Natural killer cell treated with Interleukin-12 subunit alpha and Interleukin-12 subunit beta and Interleukin-15 and Interleukin-18, amount 100 ng/mL, for 72 hours (primary cell): ENCODE results near the gene BICC1. TPM values are rescaled to one million over a fixed set of nuclear protein-coding genes. Genes with fewer than 3 reads are reported as not detected.

Source experiments
- ATAC-seq, 2 donors: fragments of 150-1000 bp; cut with Tn5 transposase in 1 of 2; sonication (Bioruptor Pico), chemical (Tn5 transposase) in 1 of 2; 2 replicates each; pipeline ENCODE4 v1.10.0; 2021
- DNase-seq: peaks from one replicate; pipeline ENCODE4 v3.0.0; 2022; ENCODE audit warnings: low spot score
- H3K27ac Mint-ChIP-seq, 2 donors: 1 replicate in 1 of 2; 2 replicates in 1 of 2; pipeline ENCODE4 v1.8.0; 2022; ENCODE audit warnings: mixed read lengths in 2 of 2, mild to moderate bottlenecking in 1 of 2, moderate library complexity in 1 of 2
- H3K27me3 Mint-ChIP-seq, 2 donors: 1 replicate in 1 of 2; 2 replicates in 1 of 2; pipeline ENCODE4 v1.8.0; 2022; ENCODE audit warnings: mixed read lengths in 2 of 2
- H3K36me3 Mint-ChIP-seq: one replicate; pipeline ENCODE4 v1.8.0; 2022; ENCODE audit warnings: mixed read lengths
- H3K4me1 Mint-ChIP-seq, 2 donors: 1 replicate in 1 of 2; 2 replicates in 1 of 2; pipeline ENCODE4 v1.8.0; 2022; ENCODE audit warnings: low read depth in 2 of 2, mixed read lengths in 2 of 2, mild to moderate bottlenecking in 1 of 2
- H3K4me3 Mint-ChIP-seq: one replicate; pipeline ENCODE4 v1.8.0; 2022; ENCODE audit warnings: mixed read lengths
- H3K9me3 Mint-ChIP-seq: 2 replicates; pipeline ENCODE4 v1.8.0; 2022; ENCODE audit warnings: mixed read lengths
- total RNA-seq, 2 donors: library from RNA; stranded (reverse); gene quantifications; one replicate each; pipeline ENCODE4 v1.2.3, GENCODE V29; 2022

The BICC1 gene
- total RNA-seq, 2 donors from 2014 or later, result 0.26 TPM; not detected in 1

GRCh38 chr10:58758321-58758720 lies 245.6 kb downstream of the BICC1 start:
- Mint-ChIP-seq H3K27me3 (no peaks in the 10 kb centered on the region), H3K36me3 (no peaks in the 10 kb centered on the region), H3K9me3 (no peaks in the 10 kb centered on the region), H3K4me3 (no peak overlapping the region), H3K27ac (no peak overlapping the region), H3K4me1 (peaks cover 0 to 7% of the 10 kb centered on the region in 2 donors)
- DNase-seq (no peak), ATAC-seq (no peak)

GRCh38 chr10:58764087-58764747 lies 251.5 kb downstream of the BICC1 start:
- no peaks in the 10 kb centered on the region for H3K27me3 Mint-ChIP-seq
- ATAC-seq, result no peak
- H3K4me1 Mint-ChIP-seq, result no peaks in the 10 kb centered on the region
- H3K9me3 Mint-ChIP-seq, result peaks cover 5% of the 10 kb centered on the region
- H3K27ac Mint-ChIP-seq, result no peak overlapping the region
- H3K36me3 Mint-ChIP-seq, result peaks cover 4% of the 10 kb centered on the region
- no peak overlapping the region for H3K4me3 Mint-ChIP-seq
- DNase-seq, result no peak

GRCh38 chr10:58765910-58766309 lies 253.2 kb downstream of the BICC1 start:
- Mint-ChIP-seq H3K4me1 (no peaks in the 10 kb centered on the region), H3K9me3 (peaks cover 5% of the 10 kb centered on the region), H3K27me3 (no peaks in the 10 kb centered on the region), H3K36me3 (peaks cover 4% of the 10 kb centered on the region), H3K27ac (no peak overlapping the region), H3K4me3 (no peak overlapping the region)
- DNase-seq (no peak), ATAC-seq (no peak)

- ATAC-seq, result no peak
- no peaks in the 10 kb centered on the region for H3K4me1 Mint-ChIP-seq
Observed at GRCh38 chr10:58767652-58768051, 255.0 kb downstream of the BICC1 start.

GRCh38 chr10:58771863-58772262 lies 259.2 kb downstream of the BICC1 start:
- H3K36me3 Mint-ChIP-seq, result peaks cover 4% of the 10 kb centered on the region
- H3K27me3 Mint-ChIP-seq, result peaks cover 0 to 4% of the 10 kb centered on the region in 2 donors
- H3K4me1 Mint-ChIP-seq, result no peaks in the 10 kb centered on the region
- DNase-seq (no peak), ATAC-seq (no peak)
- H3K9me3 Mint-ChIP-seq, result peaks cover 5% of the 10 kb centered on the region
- no peak overlapping the region for H3K4me3 Mint-ChIP-seq
- no peak overlapping the region for H3K27ac Mint-ChIP-seq

More at GRCh38 chr10:58767652-58768051, 255.0 kb downstream of the BICC1 start:
- Mint-ChIP-seq H3K27ac (no peak overlapping the region), H3K4me3 (no peak overlapping the region), H3K27me3 (no peaks in the 10 kb centered on the region), H3K36me3 (peaks cover 4% of the 10 kb centered on the region), H3K9me3 (peaks cover 5% of the 10 kb centered on the region)
- DNase-seq, result no peak

GRCh38 chr10:58772758-58773157 lies 260.1 kb downstream of the BICC1 start:
- peaks cover 3% of the 10 kb centered on the region for H3K9me3 Mint-ChIP-seq
- peaks cover 2% of the 10 kb centered on the region for H3K36me3 Mint-ChIP-seq
- H3K4me1 Mint-ChIP-seq, result no peaks in the 10 kb centered on the region
- H3K4me3 Mint-ChIP-seq, result no peak overlapping the region
- no peak overlapping the region for H3K27ac Mint-ChIP-seq
- ATAC-seq (no peak), DNase-seq (no peak)
- peaks cover 0 to 6% of the 10 kb centered on the region in 2 donors for H3K27me3 Mint-ChIP-seq

GRCh38 chr10:58773341-58773740 lies 260.7 kb downstream of the BICC1 start:
- H3K27ac Mint-ChIP-seq, result no peak overlapping the region
- H3K27me3 Mint-ChIP-seq, result peaks cover 0 to 6% of the 10 kb centered on the region in 2 donors
- no peaks in the 10 kb centered on the region for H3K4me1 Mint-ChIP-seq
- no peak for ATAC-seq
- no peaks in the 10 kb centered on the region for H3K36me3 Mint-ChIP-seq
- no peak overlapping the region for H3K4me3 Mint-ChIP-seq
- no peaks in the 10 kb centered on the region for H3K9me3 Mint-ChIP-seq
- no peak for DNase-seq

- no peak for DNase-seq
- Mint-ChIP-seq H3K27me3 (peaks cover 0 to 6% of the 10 kb centered on the region in 2 donors), H3K9me3 (no peaks in the 10 kb centered on the region), H3K27ac (no peak overlapping the region), H3K36me3 (no peaks in the 10 kb centered on the region), H3K4me1 (no peaks in the 10 kb centered on the region), H3K4me3 (no peak overlapping the region)
- no peak for ATAC-seq
Observed at GRCh38 chr10:58773944-58774343, 261.3 kb downstream of the BICC1 start.

- no peak for DNase-seq
- no peak overlapping the region for H3K27ac Mint-ChIP-seq
Observed at GRCh38 chr10:58775960-58776567, 263.4 kb downstream of the BICC1 start.

GRCh38 chr10:58776568-58777318 lies 264.1 kb downstream of the BICC1 start:
- ATAC-seq, result no peak
- Mint-ChIP-seq H3K27me3 (peaks cover 0 to 6% of the 10 kb centered on the region in 2 donors), H3K9me3 (no peaks in the 10 kb centered on the region)

More at GRCh38 chr10:58775960-58776567, 263.4 kb downstream of the BICC1 start:
- peaks cover 0 to 6% of the 10 kb centered on the region in 2 donors for H3K27me3 Mint-ChIP-seq
- H3K36me3 Mint-ChIP-seq, result no peaks in the 10 kb centered on the region
- no peaks in the 10 kb centered on the region for H3K4me1 Mint-ChIP-seq
- no peak for ATAC-seq
- H3K4me3 Mint-ChIP-seq, result no peak overlapping the region
- no peaks in the 10 kb centered on the region for H3K9me3 Mint-ChIP-seq

GRCh38 chr10:58778966-58779365 lies 266.3 kb downstream of the BICC1 start:
- H3K27me3 Mint-ChIP-seq, result peaks cover 0 to 6% of the 10 kb centered on the region in 2 donors
- no peaks in the 10 kb centered on the region for H3K4me1 Mint-ChIP-seq
- no peaks in the 10 kb centered on the region for H3K9me3 Mint-ChIP-seq

More at GRCh38 chr10:58776568-58777318, 264.1 kb downstream of the BICC1 start:
- Mint-ChIP-seq H3K27ac (no peak overlapping the region), H3K4me1 (no peaks in the 10 kb centered on the region), H3K36me3 (no peaks in the 10 kb centered on the region), H3K4me3 (no peak overlapping the region)
- no peak for DNase-seq

GRCh38 chr10:58779594-58779993 lies 266.9 kb downstream of the BICC1 start:
- no peak for DNase-seq
- H3K27me3 Mint-ChIP-seq, result peaks cover 0 to 6% of the 10 kb centered on the region in 2 donors
- H3K4me1 Mint-ChIP-seq, result no peaks in the 10 kb centered on the region
- no peaks in the 10 kb centered on the region for H3K36me3 Mint-ChIP-seq
- no peaks in the 10 kb centered on the region for H3K9me3 Mint-ChIP-seq
- H3K4me3 Mint-ChIP-seq, result no peak overlapping the region
- no peak overlapping the region for H3K27ac Mint-ChIP-seq
- no peak for ATAC-seq

More at GRCh38 chr10:58778966-58779365, 266.3 kb downstream of the BICC1 start:
- Mint-ChIP-seq H3K27ac (no peak overlapping the region), H3K36me3 (no peaks in the 10 kb centered on the region), H3K4me3 (no peak overlapping the region)
- ATAC-seq, result no peak
- DNase-seq, result no peak

GRCh38 chr10:58780476-58780875 lies 267.8 kb downstream of the BICC1 start:
- H3K4me1 Mint-ChIP-seq, result no peaks in the 10 kb centered on the region
- no peak overlapping the region for H3K27ac Mint-ChIP-seq
- peaks cover 0 to 6% of the 10 kb centered on the region in 2 donors for H3K27me3 Mint-ChIP-seq
- ATAC-seq, result no peak
- H3K9me3 Mint-ChIP-seq, result no peaks in the 10 kb centered on the region
- no peak overlapping the region for H3K4me3 Mint-ChIP-seq
- no peaks in the 10 kb centered on the region for H3K36me3 Mint-ChIP-seq
- no peak for DNase-seq
